ENCODE data around the gene CORO6. TPM values are rescaled to one million over a fixed set of nuclear protein-coding genes. Genes with fewer than 3 reads are reported as not detected.

Gene CORO6
- total and polyA plus RNA-seq, 2 of the 13 experiments (the other 11 are each of a cell fraction or from before 2014, with no cell fraction given) = 0.42 to 0.82 TPM

DNA sequence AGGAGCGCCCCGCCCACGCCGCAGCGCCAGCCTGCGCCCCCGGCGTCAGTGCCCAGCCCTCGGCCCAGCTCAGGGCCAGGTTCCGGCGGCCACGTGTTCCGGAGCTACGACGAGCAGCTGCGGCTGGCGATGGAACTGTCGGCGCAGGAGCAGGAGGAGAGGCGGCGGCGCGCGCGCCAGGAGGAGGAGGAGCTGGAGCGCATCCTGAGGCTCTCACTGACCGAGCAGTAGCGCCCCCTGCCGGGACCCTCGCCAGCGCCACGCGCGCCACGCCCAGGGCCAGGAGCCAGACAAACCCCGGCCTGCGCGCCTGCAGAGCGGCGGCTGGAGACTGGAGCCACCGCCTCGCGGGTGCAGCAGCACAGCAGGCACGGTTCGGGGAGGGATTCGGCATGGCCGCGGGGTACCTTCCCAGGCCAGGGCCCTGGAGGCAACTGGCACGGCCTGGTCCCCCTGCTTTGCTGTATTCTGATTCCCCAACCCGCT is 9.3 kb downstream of the CORO6 start (continued):
- TF ChIP-seq, protein P1, sequence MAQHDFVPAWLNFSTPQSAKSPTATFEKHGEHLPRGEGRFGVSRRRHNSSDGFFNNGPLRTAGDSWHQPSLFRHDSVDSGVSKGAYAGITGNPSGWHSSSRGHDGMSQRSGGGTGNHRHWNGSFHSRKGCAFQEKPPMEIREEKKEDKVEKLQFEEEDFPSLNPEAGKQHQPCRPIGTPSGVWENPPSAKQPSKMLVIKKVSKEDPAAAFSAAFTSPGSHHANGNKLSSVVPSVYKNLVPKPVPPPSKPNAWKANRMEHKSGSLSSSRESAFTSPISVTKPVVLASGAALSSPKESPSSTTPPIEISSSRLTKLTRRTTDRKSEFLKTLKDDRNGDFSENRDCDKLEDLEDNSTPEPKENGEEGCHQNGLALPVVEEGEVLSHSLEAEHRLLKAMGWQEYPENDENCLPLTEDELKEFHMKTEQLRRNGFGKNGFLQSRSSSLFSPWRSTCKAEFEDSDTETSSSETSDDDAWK (CRISPR knock-in tag; IDR thresholded peaks at IDR 0.05) = no peak
- TF ChIP-seq CBX5 (CRISPR knock-in tag; IDR thresholded peaks at IDR 0.05; ENCODE audit: borderline replicate concordance) (no peak), ZNF317 (CRISPR knock-in tag; IDR thresholded peaks at IDR 0.05) (no peak), SUZ12 (IDR thresholded peaks at IDR 0.05; ENCODE audit: low read depth, low read length) (no peak), ZNF234 (CRISPR knock-in tag; conservative IDR thresholded peaks at IDR 0.05) (peak; percentile 83; the same call in 1 of the 2 replicates), EZH2 (conservative IDR thresholded peaks at IDR 0.05; ENCODE audit: low read depth, low read length) (no peak), RXRB (CRISPR knock-in tag; IDR thresholded peaks at IDR 0.05; ENCODE audit: borderline replicate concordance) (peak; percentile 41; the same call in 1 of the 2 replicates), YY1 (IDR thresholded peaks at IDR 0.05; ENCODE audit: insufficient read depth, insufficient replicate concordance, low read depth, low read length) (peak; percentile 51), ZNF331 (CRISPR knock-in tag; IDR thresholded peaks at IDR 0.05) (no peak; the same call in none of the 2 replicates), TBX2 (CRISPR knock-in tag; IDR thresholded peaks at IDR 0.05; ENCODE audit: borderline replicate concordance) (peak; percentile 65; the same call in 1 of the 2 replicates), ZNF776 (CRISPR knock-in tag; IDR thresholded peaks at IDR 0.05) (0 out of 2 replicates have a peak, but pooled peaks have one; percentile 19), MBNL3 (CRISPR knock-in tag; conservative IDR thresholded peaks at IDR 0.05) (no peak)
- TF ChIP-seq, protein P2, sequence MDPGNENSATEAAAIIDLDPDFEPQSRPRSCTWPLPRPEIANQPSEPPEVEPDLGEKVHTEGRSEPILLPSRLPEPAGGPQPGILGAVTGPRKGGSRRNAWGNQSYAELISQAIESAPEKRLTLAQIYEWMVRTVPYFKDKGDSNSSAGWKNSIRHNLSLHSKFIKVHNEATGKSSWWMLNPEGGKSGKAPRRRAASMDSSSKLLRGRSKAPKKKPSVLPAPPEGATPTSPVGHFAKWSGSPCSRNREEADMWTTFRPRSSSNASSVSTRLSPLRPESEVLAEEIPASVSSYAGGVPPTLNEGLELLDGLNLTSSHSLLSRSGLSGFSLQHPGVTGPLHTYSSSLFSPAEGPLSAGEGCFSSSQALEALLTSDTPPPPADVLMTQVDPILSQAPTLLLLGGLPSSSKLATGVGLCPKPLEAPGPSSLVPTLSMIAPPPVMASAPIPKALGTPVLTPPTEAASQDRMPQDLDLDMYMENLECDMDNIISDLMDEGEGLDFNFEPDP (CRISPR knock-in tag; conservative IDR thresholded peaks at IDR 0.05) = no peak
- TF ChIP-seq, protein P3, sequence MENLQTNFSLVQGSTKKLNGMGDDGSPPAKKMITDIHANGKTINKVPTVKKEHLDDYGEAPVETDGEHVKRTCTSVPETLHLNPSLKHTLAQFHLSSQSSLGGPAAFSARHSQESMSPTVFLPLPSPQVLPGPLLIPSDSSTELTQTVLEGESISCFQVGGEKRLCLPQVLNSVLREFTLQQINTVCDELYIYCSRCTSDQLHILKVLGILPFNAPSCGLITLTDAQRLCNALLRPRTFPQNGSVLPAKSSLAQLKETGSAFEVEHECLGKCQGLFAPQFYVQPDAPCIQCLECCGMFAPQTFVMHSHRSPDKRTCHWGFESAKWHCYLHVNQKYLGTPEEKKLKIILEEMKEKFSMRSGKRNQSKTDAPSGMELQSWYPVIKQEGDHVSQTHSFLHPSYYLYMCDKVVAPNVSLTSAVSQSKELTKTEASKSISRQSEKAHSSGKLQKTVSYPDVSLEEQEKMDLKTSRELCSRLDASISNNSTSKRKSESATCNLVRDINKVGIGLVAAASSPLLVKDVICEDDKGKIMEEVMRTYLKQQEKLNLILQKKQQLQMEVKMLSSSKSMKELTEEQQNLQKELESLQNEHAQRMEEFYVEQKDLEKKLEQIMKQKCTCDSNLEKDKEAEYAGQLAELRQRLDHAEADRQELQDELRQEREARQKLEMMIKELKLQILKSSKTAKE (CRISPR knock-in tag; IDR thresholded peaks at IDR 0.05; ENCODE audit: borderline replicate concordance) = peak; percentile 77
- TF ChIP-seq, protein P4, sequence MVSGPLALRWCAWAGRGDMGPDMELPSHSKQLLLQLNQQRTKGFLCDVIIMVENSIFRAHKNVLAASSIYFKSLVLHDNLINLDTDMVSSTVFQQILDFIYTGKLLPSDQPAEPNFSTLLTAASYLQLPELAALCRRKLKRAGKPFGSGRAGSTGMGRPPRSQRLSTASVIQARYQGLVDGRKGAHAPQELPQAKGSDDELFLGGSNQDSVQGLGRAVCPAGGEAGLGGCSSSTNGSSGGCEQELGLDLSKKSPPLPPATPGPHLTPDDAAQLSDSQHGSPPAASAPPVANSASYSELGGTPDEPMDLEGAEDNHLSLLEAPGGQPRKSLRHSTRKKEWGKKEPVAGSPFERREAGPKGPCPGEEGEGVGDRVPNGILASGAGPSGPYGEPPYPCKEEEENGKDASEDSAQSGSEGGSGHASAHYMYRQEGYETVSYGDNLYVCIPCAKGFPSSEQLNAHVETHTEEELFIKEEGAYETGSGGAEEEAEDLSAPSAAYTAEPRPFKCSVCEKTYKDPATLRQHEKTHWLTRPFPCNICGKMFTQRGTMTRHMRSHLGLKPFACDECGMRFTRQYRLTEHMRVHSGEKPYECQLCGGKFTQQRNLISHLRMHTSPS (CRISPR knock-in tag; IDR thresholded peaks at IDR 0.05; ENCODE audit: low read depth) = no peak; the same call in 1 of the 2 replicates
- TF ChIP-seq, protein P5, sequence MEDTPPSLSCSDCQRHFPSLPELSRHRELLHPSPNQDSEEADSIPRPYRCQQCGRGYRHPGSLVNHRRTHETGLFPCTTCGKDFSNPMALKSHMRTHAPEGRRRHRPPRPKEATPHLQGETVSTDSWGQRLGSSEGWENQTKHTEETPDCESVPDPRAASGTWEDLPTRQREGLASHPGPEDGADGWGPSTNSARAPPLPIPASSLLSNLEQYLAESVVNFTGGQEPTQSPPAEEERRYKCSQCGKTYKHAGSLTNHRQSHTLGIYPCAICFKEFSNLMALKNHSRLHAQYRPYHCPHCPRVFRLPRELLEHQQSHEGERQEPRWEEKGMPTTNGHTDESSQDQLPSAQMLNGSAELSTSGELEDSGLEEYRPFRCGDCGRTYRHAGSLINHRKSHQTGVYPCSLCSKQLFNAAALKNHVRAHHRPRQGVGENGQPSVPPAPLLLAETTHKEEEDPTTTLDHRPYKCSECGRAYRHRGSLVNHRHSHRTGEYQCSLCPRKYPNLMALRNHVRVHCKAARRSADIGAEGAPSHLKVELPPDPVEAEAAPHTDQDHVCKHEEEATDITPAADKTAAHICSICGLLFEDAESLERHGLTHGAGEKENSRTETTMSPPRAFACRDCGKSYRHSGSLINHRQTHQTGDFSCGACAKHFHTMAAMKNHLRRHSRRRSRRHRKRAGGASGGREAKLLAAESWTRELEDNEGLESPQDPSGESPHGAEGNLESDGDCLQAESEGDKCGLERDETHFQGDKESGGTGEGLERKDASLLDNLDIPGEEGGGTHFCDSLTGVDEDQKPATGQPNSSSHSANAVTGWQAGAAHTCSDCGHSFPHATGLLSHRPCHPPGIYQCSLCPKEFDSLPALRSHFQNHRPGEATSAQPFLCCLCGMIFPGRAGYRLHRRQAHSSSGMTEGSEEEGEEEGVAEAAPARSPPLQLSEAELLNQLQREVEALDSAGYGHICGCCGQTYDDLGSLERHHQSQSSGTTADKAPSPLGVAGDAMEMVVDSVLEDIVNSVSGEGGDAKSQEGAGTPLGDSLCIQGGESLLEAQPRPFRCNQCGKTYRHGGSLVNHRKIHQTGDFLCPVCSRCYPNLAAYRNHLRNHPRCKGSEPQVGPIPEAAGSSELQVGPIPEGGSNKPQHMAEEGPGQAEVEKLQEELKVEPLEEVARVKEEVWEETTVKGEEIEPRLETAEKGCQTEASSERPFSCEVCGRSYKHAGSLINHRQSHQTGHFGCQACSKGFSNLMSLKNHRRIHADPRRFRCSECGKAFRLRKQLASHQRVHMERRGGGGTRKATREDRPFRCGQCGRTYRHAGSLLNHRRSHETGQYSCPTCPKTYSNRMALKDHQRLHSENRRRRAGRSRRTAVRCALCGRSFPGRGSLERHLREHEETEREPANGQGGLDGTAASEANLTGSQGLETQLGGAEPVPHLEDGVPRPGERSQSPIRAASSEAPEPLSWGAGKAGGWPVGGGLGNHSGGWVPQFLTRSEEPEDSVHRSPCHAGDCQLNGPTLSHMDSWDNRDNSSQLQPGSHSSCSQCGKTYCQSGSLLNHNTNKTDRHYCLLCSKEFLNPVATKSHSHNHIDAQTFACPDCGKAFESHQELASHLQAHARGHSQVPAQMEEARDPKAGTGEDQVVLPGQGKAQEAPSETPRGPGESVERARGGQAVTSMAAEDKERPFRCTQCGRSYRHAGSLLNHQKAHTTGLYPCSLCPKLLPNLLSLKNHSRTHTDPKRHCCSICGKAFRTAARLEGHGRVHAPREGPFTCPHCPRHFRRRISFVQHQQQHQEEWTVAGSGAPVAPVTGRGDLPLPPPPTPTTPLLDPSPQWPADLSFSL (CRISPR knock-in tag; IDR thresholded peaks at IDR 0.05) = no peak
